CD4-positive, alpha-beta T cell treated with Interferon gamma for 1 hour (primary cell): ENCODE data around the gene RASAL3.
A peak's percentile ranks its signal among the peaks of the same experiment; 100 is the strongest.

ENCODE experiments used
- DNase-seq: peaks from one replicate; pipeline ENCODE4 v3.0.0-alpha.2; 2020

RASAL3 gene

DNA sequence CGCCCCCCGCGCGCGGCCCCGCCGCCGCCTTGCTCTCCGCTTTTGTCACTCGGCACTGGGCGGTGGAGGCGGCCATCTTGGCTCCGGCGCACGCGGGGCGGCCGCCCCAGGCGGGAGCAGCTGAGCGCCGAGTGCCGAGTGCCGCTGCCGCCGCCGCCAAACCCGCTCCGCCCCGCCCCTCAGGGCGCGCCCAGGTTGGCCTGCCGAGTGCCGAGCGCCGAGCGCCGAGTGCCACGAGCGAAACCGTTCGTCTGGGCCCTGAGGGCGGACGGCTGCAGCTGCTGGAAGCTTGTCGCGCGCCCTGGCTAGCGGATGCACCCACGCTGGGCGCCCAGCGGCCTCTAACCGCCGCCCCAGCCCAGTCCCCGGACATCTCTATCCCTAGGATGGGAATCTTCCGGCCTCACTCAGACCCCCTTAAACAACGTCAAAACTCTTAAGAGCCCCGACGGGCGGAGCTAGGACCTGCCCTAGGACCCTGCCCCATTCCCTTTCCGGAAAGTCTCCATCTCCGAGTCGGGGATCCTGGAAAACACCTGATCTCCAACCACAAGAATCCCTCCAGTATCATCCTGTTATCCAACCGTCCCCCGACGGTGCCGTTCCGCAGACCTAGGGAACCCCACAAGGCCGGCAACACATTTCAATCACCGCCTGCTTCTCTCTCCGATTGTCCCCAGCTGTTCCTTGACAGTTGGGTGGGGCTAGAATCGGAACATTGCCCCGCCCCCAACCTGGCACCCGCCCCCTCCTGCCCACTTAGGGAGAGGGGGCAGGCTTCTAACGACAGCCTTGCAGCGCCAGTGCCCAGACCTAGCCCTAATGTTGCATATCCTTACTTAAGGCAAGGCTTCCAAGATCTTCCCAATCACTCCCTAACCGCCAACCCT is 31.5 kb downstream of the RASAL3 start:
- DNase-seq, result peak; percentile 88

DNA sequence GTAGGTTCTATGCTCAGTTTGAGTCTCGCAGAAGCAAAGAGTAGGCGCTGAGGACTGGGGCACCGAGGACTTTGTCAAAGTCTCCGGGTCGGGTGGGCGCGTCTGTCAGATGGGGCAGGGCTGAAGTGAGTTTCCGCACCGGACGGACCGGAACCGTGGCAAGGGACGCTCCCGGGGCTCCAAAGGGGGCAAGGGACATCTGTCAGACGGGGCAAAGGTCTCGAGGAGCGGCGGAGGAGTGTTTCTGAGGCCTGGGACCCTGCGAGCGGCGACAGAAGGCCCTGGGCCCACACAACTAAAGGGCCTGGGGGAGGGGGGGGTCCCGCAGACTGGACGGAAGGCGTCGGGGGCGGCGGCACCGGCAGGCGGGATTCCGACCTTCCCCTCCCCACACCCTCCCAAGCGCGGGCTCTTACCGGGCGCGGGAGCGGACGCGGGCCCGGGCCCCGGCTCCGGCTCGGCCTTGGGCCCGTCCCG is 32.3 kb downstream of the RASAL3 start:
- DNase-seq, result no peak

DNA sequence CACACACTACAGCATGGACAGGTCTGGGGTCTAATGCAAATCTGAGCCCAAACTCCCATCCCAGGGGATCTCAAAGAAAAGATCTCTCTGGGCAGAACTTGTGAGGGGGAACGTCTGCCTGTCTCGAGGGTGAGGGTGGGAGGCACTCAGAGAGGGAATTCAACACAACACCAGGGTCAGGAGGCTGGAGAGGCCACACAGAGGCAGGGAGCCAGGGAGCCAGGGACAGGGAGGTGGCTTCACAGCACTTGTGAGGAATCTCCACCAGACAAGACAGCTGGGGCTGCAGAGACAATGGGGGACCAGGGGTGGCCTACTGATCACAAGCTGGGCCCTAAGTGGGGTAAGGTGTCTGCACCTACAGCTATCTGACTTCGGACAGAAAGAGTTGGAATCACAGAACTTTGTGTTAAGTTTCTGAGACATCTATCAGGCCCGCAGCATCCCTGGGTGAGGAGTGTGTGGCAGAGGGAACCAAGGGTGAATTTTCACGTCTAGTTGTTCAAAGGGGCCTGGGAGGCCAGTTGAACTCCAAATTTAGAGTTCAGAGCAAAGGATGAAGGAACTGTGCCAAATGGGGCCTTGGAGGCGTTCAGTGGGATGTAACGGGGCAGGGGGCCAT is 32.8 kb downstream of the RASAL3 start:
- DNase-seq, result no peak

DNA sequence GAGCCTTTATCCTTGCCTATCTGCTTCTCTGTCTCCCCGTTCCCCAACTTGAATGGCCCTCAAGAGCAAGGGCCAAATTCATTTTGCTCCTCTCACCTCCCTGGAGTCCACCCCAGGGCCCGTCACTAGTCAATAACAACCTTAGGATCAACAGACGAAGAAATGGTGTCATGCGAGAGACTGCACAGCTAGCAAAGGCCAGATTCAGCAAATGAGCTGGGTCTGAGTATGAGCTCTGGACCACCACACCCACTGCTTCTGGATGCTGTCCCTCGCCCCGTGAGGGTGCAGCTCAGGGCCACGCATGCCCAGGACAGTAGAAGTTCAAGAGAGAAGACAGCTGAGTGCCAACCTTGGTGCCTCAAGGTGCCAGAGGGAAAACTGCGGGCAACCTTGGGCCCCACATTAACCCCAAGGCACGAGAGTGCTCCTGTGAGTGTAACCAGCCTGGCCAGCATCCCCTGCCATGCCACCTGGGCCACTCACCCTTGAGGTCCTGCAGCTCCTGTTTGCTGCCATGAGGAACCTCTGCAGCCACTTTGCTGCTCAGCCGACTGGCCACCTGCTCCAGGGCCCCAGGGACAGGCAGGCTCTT is 33.7 kb downstream of the RASAL3 start:
- no peak for DNase-seq

DNA sequence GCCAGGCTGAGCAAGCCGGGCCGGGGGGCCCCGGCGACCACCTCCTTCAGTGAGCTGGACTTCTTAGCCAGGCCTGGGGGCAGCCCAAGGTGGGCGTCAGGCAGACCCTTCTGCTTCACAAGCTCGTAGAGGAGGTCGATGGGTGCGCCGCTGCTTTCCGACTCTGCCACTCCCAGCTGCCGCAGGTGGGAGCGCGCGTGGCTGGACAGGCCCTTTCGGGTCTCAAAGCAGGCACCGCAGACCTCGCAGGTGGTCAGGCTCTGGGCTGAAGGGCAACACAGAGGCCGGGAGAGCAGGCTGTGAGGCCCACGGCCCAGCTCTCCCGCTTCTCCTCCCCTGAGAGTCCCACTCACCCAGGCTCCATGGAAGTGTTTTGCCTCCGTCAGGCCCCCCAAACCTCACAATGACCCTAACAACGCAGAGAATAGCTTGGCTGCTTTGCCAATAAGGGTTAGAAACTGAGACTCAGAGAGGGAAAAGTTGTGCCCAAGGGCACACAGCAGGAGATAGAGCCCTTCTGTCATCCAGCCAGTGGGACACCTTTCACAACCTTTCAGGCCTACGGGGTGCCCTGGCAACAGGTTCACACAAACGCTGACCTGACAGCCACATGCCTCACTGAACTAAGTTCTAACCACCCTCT is 34.4 kb downstream of the RASAL3 start:
- no peak for DNase-seq

DNA sequence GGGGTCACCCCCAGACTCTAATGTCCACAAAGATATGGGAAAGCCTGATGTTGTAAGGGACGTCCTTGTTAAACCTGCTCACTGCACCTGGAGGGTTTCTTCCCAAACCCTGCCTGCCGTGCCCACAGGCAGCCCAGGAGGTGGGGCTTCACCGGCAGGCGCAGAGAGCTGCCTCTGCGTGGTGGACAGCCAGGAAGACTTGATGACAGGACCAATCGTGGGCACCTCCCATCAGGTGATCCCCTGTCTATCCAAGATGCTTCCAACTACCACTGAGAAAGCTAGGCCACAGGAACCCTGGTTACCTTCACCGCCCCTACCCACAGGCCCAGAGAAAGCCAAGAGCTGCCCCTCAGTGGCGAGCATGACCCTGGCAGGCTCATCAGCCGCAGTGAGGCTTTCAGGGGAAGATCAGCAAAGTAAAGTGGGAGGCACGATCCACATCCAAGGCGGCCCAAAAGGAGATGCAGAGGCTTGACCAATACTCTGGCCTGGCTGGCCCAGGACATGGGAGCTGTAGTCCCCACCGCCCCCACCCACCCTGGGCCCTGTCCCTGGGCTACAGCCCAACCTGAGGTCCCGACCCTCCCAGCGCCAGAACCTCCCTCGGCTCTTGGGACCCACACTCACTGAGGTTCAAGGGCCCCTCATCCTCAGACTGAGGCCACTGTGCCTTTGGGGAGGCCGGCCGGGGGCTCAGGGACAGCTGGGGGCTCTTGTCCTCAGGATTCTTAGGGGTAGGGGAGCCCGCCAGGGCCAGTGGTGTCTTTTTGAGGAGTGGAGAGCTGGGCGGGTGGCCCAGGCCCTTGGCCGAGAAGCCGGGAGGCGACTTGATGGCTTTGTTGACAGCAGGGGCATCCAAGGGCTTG is 35.2 kb downstream of the RASAL3 start:
- no peak for DNase-seq

DNA sequence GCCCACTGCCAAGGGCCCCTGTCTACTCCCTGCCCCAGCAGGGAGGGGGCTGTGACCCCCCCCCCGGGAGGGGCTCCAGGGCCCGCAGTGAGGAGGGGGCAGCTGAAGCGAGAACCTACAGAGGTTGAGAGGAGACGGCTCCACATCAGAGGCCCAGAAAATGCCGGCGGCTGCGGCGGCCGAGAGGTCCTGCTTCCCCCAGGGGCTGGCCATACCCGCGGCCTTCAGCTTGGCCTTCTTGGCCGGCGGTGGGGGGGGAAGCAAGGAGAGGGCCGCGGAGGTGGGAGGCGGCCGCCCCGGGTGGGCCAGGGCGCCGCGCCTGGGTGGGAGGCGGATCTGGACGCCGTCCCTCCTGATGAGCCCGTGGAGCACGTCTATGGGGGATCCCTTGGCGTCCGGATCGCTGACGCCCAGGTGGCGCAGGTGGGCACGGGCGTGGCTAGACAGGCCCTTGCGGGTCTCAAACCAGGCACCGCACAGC is 36.3 kb downstream of the RASAL3 start:
- no peak for DNase-seq

DNA sequence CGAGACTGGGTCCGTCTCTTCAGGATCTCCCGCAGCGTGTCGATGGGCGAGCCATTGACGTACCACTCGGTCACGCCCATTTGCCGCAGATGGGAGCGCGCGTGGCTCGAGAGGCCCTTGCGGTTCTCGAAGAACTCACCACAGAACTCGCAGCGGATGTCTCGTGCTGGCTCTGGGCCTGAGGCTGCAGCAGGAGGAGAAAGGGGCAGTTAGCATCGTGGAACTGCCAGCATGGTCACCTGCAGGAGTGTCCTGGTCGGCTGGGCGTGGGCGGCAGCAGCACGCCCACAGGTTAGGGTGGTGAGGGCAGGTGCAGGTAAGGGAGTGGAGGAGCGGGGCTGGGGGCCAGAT is 37.0 kb downstream of the RASAL3 start:
- DNase-seq, result no peak

DNA sequence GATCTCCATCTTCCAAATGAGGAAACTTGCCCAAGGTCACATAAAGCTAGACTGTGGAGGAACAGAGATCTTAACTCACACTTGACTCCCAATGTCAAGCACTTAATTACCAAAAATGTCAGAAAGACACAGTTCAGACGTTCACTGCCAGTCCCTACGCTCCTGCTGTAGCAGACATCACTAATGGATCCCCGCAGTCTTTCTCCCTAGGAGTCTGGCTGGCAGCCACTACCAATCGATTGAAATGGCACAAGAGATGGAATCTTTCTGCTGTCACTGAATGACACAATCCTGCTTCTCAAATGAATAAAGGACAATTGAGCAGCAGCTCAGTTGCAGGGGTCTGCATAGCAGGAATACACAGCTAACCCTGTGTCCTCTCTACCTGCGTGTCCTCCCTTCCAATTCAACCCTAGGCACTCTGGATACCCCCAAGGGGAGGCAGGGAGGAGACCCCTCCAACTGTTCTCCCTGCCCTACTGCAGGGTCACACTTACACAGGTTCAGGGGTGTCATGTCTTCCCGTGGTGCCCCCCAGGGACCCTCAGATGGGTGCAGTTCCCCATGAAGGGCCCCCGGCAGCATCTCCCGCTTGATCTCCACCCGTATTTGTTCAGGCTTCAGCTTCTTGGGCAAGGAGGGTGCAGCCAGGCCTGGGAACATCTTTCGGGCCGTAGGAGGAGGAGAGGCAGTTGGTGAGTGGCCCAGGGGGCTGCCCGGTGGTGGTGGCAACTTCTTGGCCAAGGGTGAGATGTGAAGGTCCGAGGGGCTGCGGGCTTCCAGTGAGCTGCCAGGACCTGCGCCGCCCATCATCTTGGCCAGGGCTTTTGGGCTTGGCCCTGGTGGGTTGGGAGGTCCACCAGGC is 37.6 kb downstream of the RASAL3 start:
- no peak for DNase-seq

DNA sequence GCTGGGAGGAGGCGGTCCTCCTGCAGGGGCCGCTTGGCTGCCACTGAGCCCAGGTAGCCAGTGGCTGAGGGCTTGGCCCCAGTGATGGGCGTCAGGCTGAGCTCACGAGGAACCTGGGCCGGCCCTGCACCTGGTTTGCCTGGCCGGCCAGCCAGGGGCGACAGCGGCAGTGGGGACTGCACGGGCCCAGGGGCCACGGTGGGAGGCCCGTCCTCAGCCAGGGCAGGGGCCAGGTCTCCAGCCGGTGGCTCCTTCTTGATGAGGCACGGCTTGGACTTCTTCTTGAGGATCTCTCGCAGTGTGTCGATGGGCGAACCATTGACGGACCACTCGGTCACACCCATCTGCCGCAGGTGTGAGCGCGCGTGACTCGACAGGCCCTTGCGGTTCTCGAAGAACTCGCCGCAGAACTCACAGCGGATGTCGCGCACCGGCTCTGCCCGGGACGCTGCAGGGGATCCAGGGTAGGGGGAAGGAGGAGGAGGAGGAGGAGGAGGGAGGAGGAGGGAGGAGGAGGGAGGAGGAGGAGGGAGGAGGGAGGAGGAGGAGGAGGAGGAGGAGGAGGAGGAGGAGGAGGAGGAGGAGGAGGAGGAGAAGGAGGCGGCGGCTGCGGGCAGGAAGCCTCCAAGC is 38.9 kb downstream of the RASAL3 start:
- DNase-seq, result no peak

DNA sequence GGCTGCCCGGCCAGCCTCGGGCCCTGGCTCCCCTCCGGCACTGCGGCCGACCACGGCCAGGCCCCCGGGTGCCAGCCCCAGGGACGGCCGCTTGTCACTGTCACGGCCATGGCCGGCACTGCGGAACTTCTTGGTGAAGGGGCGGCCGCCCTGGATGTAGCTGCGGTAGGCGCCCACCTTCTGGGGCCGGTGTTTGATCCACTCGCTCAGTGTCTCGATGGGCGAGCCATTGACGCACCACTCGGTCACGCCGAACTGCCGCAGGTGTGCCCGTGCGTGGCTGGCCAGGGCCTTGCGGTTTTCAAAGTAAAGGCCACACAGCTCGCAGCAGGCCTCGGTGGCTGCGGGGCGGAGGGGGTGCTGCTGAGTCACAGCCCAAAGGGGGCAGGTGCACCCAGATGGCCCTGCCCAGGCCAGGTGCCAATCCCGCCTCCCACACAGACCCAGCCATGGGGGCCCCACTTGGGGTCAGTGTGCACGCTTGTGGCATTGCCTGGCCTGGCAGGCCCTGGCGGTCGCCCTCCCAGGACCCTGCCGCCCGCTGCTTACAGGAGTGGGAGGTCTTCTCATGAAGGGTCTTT is 39.6 kb downstream of the RASAL3 start:
- DNase-seq, result no peak

DNA sequence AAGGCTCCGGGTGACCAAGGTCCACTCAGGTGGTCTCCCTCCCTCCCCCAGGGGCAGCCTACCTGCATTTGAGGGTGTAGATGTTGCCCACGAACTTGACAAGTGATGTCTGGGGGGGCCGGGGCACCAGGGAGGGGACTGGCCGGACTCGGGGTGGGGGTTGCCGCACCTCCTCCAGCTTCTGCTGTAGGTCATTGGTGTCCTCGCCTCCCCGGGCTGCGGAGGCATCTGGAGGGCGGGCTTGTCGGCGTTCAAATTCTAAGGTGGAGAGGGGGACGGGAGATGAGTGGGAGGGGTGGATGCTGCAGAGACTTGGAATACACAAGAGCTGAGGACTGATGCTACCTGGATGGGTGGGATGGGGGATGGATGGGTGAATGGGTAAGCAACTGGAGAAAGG is 40.2 kb downstream of the RASAL3 start:
- DNase-seq, result no peak

DNA sequence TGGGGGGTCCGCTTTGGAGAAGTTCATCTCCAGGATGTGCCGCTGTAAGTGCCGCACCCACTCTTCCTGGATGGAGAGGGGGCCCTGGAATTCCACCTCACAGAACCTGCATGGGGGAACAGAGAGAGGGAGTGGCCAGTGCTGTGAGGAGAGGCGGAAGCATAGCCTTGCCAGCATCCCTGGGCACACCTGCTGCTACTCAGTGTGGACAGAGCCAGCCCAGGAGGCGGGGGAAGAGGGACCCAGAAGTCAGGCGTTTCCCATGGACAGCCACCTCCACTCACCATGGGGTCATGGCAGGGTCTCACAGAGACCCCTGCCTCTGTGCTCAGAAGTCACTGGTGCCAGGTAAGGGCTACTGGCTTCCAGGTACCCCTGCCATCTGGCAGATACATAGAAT is 41.2 kb downstream of the RASAL3 start:
- no peak for DNase-seq

DNA sequence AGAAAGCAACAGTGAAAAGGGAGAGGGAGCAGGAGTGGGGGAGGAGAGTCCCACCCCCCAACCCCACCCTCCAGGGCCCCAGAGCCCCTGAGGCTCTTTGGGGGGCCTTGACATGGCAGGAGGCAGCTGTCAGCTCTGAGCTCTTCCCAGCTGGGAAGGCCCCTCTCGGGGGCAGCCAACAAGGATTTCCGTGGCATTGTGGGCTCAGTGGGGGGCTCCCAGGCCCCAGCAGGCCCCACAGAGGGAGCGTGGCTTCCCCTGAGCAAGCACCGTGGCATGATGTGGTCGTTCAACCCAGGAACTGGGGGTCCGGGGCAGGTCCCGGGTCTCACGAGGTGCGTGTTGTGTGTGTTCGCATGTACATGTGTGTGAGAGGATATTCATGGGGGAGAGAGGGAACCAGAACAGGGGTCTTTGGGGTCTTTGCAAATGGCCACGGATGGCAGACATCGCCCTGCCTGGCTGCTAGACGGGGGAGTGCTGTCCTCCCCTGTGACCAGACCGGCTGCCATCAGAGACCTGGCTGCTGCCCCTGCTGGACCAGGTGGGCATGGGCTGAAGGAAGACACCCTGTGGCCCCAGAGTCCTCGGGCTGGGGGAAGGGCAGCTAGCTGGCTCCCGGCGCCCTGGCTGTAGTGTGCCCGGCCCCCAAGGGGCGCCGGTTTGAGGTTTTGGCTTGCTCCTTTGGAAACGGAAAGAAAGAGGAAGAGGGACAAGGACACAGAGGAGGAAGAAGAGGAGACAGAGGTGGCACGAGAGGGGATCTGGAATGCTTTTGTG is 41.9 kb downstream of the RASAL3 start:
- DNase-seq, result no peak

DNA sequence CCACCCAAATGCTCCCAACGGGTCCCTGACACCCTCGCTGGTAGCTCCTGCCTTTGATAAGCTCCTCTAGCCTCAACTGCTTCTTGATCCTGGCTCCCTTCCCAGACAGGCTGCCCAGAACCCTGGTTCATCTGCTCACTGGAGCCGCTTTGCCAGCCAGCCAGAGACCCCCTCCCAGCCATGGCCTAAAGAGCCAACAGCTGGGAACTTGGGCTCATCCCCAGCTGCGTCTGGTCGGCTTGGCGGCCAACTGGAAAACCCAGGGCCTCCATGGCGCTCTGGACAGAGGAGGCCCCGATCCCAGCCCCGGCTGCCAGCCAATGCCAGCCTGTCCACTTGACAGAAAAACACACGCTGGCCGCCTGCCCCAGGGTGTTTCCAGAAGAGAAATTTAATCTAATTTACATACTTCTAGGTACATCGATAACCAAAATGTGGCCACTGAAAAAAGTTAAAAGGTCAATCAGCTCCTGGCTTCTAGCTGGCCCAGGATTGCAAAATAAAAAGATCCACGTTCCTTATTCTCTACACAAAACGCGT is 42.6 kb downstream of the RASAL3 start:
- DNase-seq, result no peak

DNA sequence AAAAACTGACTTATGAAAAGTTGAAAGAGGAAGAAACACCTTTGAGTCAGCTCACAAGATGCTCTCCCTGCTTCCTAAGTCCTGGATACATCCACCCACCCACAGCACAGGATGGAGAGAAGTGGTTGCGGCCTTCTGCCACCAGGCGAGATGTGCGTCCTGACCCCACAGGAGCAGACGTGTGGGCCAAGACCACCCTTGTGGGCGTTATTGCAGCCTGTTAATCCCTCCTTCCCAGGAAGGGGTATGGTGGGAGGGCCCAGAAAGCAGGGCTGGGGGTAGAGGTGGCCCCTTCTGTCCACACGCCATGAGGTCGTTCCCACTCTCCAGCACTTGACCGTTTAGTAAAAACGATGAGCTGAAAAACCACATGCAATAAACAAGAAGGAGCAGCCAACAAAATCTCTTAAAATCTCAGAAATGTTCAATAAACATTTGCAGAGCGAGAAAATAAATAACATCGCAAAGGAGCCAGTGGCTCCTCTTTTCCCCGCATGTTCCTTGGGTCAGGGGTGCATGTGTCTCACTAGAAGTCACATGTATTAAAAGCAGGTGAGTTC is 43.1 kb downstream of the RASAL3 start:
- no peak for DNase-seq

DNA sequence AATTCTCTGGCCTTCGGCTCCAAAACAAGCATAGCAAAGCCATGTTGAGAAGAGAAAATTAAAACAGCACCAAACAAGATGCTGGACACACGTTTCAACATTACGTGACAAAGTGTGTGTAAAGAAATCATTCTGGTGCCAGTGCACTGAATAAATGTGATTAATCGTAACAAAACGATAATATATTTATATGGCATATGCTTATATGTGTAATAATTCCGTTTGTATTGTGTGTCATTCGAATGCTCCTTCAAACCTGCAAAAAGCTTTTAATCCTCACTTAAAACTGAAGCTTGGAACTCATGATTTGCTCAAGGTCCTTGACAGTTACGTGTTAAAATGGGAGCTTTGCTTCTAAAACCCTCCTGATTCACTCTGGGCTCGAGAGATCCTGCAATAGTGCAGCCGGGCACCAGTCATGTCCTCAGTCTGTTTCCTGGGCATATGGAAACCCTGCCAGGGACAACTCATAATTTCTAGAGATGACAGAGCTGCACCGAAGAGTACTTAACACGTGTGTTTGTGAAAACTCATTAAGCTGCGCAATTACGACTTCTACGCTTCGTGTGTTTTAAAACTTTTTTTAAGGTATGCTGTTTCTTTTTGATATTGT is 44.8 kb downstream of the RASAL3 start:
- DNase-seq, result no peak

DNA sequence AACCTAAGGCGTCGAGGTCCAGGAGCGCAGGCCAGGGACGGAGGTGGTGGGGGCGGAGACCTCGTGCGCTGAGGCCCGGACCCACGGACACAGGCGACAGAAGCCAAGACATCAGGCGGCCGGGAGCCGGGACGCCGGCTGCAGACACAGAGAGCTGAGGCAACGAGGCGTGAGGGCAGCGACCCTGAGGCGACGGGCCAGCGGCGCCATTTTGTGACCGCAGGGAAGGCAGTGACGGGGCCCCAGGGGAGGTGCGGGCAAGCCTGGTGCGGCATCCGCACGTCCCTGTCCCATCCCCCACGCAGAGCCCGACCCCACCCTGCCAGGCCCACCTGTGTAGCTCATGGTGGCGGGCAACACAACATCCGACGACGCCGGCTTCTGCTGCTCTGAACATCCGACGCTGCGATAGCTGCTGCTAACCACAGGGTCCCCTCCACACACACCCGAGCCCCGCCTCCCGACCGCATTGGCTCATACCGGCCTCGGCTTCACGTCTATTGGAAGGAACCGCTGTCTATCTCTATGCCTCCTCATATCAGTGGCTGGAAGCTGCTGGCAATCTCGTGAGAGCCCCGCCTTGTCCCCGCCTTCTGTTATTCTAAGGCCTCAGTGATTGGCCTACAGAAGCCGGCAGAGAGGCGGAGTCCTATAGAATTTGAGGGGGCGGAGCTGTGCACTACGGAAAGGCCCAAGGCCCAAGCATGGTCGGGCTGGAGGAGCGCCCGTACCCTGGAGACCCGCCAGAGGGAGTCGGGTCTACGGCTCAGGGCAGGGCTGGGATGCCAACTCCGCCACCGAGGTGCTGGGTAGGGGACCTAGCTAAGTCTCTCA is 45.5 kb downstream of the RASAL3 start, which contains the start of gene AKAP8L:
Gene AKAP8L (minus strand): TSS at position 410 of the 834 bp plus-strand sequence. CDS start 65 bp downstream, at position 345.
- DNase-seq, result peak; percentile 99
